IMR-90 (cell line): ENCODE measurements around the gene P4HA1. TPM values are rescaled to one million over a fixed set of nuclear protein-coding genes. Genes with fewer than 3 reads are reported as not detected.

Source experiments
- ATAC-seq: fragments of 200-7000 bp; cut with Tn5 transposase; 2 replicates; pipeline ENCODE4 v1.9.1; 2020; ENCODE audit warnings: low read depth, mild to moderate bottlenecking, moderate library complexity
- BruUV-seq: library from RNA; stranded (reverse); fragments of 400-500 nt; replicated peaks from 2 replicates; lab custom pipeline; 2021; lab: Mats Ljungman, UMichigan
- CTCF ChIA-PET: fragments of 300-600 bp; formaldehyde crosslinking; extraction: SDS; loops from one replicate; lab custom pipeline; 2021; ENCODE audit warnings: antibody characterized with exemption; lab: Yijun Ruan, JAX
- POLR2A ChIA-PET: fragments of 300-600 bp; sonication (Branson Sonifier 250); formaldehyde crosslinking; loops from one replicate; lab custom pipeline; 2022; ENCODE audit warnings: antibody characterized with exemption; ENCODE audit not compliant: unreplicated experiment; lab: Charles Lee
- DNase-seq: peaks from one replicate; pipeline ENCODE4 v3.0.0; 2013
- H2AFZ ChIP-seq: replicated peaks from 2 replicates; pipeline ENCODE3; 2013; ENCODE audit warnings: low read length, mild to moderate bottlenecking; ENCODE audit not compliant: poor library complexity
- H2AK5ac ChIP-seq: 2 replicates; pipeline ENCODE4 v1.6.1; 2013; ENCODE audit warnings: low read depth, low read length, inconsistent platforms
- H2AK9ac ChIP-seq: replicated peaks from 2 replicates; pipeline ENCODE3; 2013; ENCODE audit warnings: mild to moderate bottlenecking, low read depth, low read length, moderate library complexity; ENCODE audit not compliant: poor library complexity
- H2BK120ac ChIP-seq: 2 replicates; pipeline ENCODE4 v1.6.1; 2013; ENCODE audit warnings: low read depth, low read length, inconsistent platforms
- H2BK15ac ChIP-seq: 3 replicates; pipeline ENCODE4 v1.6.1; 2013; ENCODE audit warnings: low read depth, low read length, inconsistent platforms
- H2BK20ac ChIP-seq: 2 replicates; pipeline ENCODE4 v1.6.1; 2013; ENCODE audit warnings: low read depth, mild to moderate bottlenecking, inconsistent platforms, low read length, moderate library complexity
- H2BK5ac ChIP-seq: 2 replicates; pipeline ENCODE4 v1.6.1; 2013; ENCODE audit warnings: mild to moderate bottlenecking, low read depth, low read length, inconsistent platforms; ENCODE audit not compliant: poor library complexity, severe bottlenecking
- H3K14ac ChIP-seq: replicated peaks from 2 replicates; pipeline ENCODE4 v1.6.1; 2013; ENCODE audit warnings: low read depth, low read length, inconsistent platforms
- H3K18ac ChIP-seq: 2 replicates; pipeline ENCODE4 v1.6.1; 2013; ENCODE audit warnings: low read depth, low read length, control low read depth
- H3K23ac ChIP-seq: 2 replicates; pipeline ENCODE4 v1.6.1; 2013; ENCODE audit warnings: low read depth, low read length, inconsistent platforms
- H3K27ac ChIP-seq: 2 replicates; pipeline ENCODE4 v1.5.1; 2013; ENCODE audit warnings: mild to moderate bottlenecking, control low read depth, low read length; ENCODE audit not compliant: insufficient read depth
- H3K27me3 ChIP-seq: 2 replicates; pipeline ENCODE4 v1.6.1; 2013; ENCODE audit warnings: low read length; ENCODE audit not compliant: control insufficient read depth, insufficient read depth
- H3K36me3 ChIP-seq: 2 replicates; pipeline ENCODE4 v1.6.1; 2013; ENCODE audit warnings: low read length, mixed read lengths; ENCODE audit not compliant: control insufficient read depth, insufficient read depth
- H3K4ac ChIP-seq: 2 replicates; pipeline ENCODE4 v1.6.1; 2013; ENCODE audit warnings: low read depth, low read length, inconsistent platforms
- H3K4me1 ChIP-seq: 2 replicates; pipeline ENCODE4 v1.6.1; 2013; ENCODE audit warnings: low read length, mixed read lengths; ENCODE audit not compliant: control insufficient read depth, insufficient read depth
- H3K4me2 ChIP-seq: 2 replicates; pipeline ENCODE4 v1.6.1; 2013; ENCODE audit warnings: low read depth, mild to moderate bottlenecking, control low read depth, low read length, moderate library complexity
- H3K4me3 ChIP-seq: 2 replicates; pipeline ENCODE4 v1.5.1; 2013; ENCODE audit warnings: low read depth, mild to moderate bottlenecking, control low read depth, low read length, moderate library complexity; ENCODE audit not compliant: insufficient read depth
- H3K56ac ChIP-seq: 2 replicates; pipeline ENCODE4 v1.6.1; 2013; ENCODE audit warnings: low read length, inconsistent platforms; ENCODE audit not compliant: insufficient read depth; ENCODE audit errors: extremely low read depth
- H3K79me1 ChIP-seq, 2 experiments: 2 replicates each; pipeline ENCODE4 v1.6.1; 2013; ENCODE audit warnings: low read length in 2 of 2, inconsistent platforms in 1 of 2, low read depth in 1 of 2
- H3K9ac ChIP-seq: 2 replicates; pipeline ENCODE4 v1.6.1; 2013; ENCODE audit warnings: low read depth, low read length, control low read depth
- H3K9me1 ChIP-seq: 2 replicates; pipeline ENCODE4 v1.6.1; 2013; ENCODE audit warnings: low read length, inconsistent platforms; ENCODE audit not compliant: insufficient read depth
- H3K9me3 ChIP-seq: 2 replicates; pipeline ENCODE4 v1.6.1; 2013; ENCODE audit warnings: low read length; ENCODE audit not compliant: control insufficient read depth, insufficient read depth
- H4K20me1 ChIP-seq: 2 replicates; pipeline ENCODE4 v1.6.1; 2013; ENCODE audit warnings: low read length, inconsistent platforms; ENCODE audit not compliant: insufficient read depth
- H4K5ac ChIP-seq: 2 replicates; pipeline ENCODE4 v1.6.1; 2013; ENCODE audit warnings: mild to moderate bottlenecking, low read depth, low read length, control low read depth
- H4K8ac ChIP-seq, 2 experiments: 2 replicates each; pipeline ENCODE4 v1.6.1; 2013; ENCODE audit warnings: low read depth in 2 of 2, low read length in 2 of 2, control low read depth in 1 of 2, inconsistent platforms in 1 of 2
- H4K91ac ChIP-seq: 2 replicates; pipeline ENCODE4 v1.6.1; 2013; ENCODE audit warnings: low read depth, low read length, inconsistent platforms; ENCODE audit not compliant: insufficient read depth
- POLR2A ChIP-seq: IDR thresholded peaks from 2 replicates; pipeline ENCODE4 v1.6.1; 2012; ENCODE audit warnings: mild to moderate bottlenecking, low read depth, low read length
- RAD21 ChIP-seq: IDR thresholded peaks from 2 replicates; pipeline ENCODE4 v1.6.1; 2012; ENCODE audit warnings: low read length, improper control_type of control experiment
- RFX5 ChIP-seq: IDR thresholded peaks from 2 replicates; pipeline ENCODE4 v1.8.0; 2012; ENCODE audit warnings: low read depth, mild to moderate bottlenecking, low read length, moderate library complexity
- dilution Hi-C: fragments of 300-500 bp; cut with HindIII; formaldehyde crosslinking; loops from one replicate; pipeline ENCODE4 v1.14.3; 2018; ENCODE audit warnings: low sequenced_read_pairs; ENCODE audit not compliant: unreplicated experiment
- in situ Hi-C: fragments of 300-500 bp; cut with MboI; formaldehyde crosslinking; loops from 3 replicates; pipeline ENCODE4 v1.14.3; 2019; ENCODE audit warnings: low sequenced_read_pairs, inconsistent platforms, mixed read lengths
- intact Hi-C: fragments of 100-400 bp; cut with micrococcal nuclease; formaldehyde crosslinking; loops from 2 replicates; pipeline ENCODE4 v1.10.0; 2022
- polyA plus RNA-seq, 3 experiments: library from polyadenylated mRNA; depleted of rRNA; stranded (reverse); fragments of >200 nt; gene quantifications; 2 replicates each; pipeline ENCODE4 v1.2.3, GENCODE V29; 2012; ENCODE audit warnings: low replicate concordance in 1 of 3
- total RNA-seq: library from RNA; depleted of rRNA; stranded (reverse); fragments of >200 nt; gene quantifications from 2 replicates; pipeline ENCODE4 v1.2.3, GENCODE V29; 2012

Gene P4HA1
- total and polyA plus RNA-seq, 2 of the 4 experiments (the other 2 are of a cell fraction) = 178 to 241 TPM

DNA sequence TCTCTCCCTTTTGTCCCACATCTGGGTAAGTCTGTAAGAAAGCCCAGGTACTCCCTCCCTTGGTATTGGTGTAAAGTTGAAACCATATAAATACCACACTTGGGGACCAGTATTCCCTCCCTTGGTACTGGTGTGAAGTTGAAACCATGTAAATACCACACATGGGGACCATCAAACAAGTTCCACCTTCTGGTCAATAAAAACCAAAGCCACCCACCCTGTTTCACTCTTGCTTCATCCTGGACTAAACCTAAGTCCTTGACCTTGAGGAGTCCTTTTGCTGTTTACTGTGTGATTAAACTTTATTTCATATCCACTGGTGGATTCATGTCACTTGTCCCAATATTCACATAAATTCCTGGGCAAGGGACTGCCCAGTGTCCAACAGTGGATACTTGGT lies 8.4 kb downstream of the P4HA1 start:
- Histone ChIP-seq H2BK15ac (no peak overlapping the region), H3K4me2 (peak overlapping the region; percentile 42; the same call in 1 of the 2 replicates), H3K27me3 (no peaks in the 10 kb centered on the region), H4K5ac (no peak overlapping the region), H2BK120ac (no peak overlapping the region), H2AK5ac (no peak overlapping the region), H4K91ac (no peak overlapping the region), H3K9me3 (no peaks in the 10 kb centered on the region), H2BK5ac (no peak overlapping the region), H2BK20ac (no peak overlapping the region), H3K23ac (no peak overlapping the region), H3K9me1 (peaks cover 7% of the 10 kb centered on the region), H3K9ac (no peak overlapping the region), H3K14ac (no peak overlapping the region), H4K20me1 (peaks cover 80% of the 10 kb centered on the region), H2AFZ (no peak overlapping the region), H3K4me1 (peaks cover 13% of the 10 kb centered on the region), H3K18ac (no peak overlapping the region), H3K4ac (no peak overlapping the region), H2AK9ac (no peak overlapping the region), H3K4me3 (no peak overlapping the region), H3K79me1 (peaks cover 0 to 62% of the 10 kb centered on the region in 2 experiments; a peak in 3 of 4 replicates), H3K56ac (no peak overlapping the region), H3K36me3 (peaks cover 4% of the 10 kb centered on the region), H3K27ac (no peak overlapping the region), H4K8ac (no peak overlapping the region)
- ATAC-seq (no peak), DNase-seq (no peak)
- dilution Hi-C loops (no loop called here), intact Hi-C loops (no loop called here), in situ Hi-C loops (no loop called here)
- CTCF ChIA-PET = no interaction called here
- TF ChIP-seq RAD21 (no peak), POLR2A (no peak), RFX5 (no peak)
- POLR2A ChIA-PET = no interaction called here
- no TSS peak for BruUV-seq
